CD14-positive monocyte (primary cell): Measurements from ENCODE around the gene CRIP2. TPM values are rescaled to one million over a fixed set of nuclear protein-coding genes. Genes with fewer than 3 reads are reported as not detected.

Experiments
- DNase-seq, 3 donors: peaks; one replicate each; pipeline ENCODE4 v3.0.0-alpha.2; 2011 to 2022
- H2AFZ ChIP-seq: 2 replicates; pipeline ENCODE4 v1.6.0; 2012; ENCODE audit warnings: mild to moderate bottlenecking, low read depth, low read length, inconsistent platforms; ENCODE audit not compliant: insufficient read depth, poor library complexity, severe bottlenecking
- H3K27ac ChIP-seq, 2 donors: 1 replicate in 1 of 2; 2 replicates in 1 of 2; pipeline ENCODE4 v1.5.1; 2012 to 2013; ENCODE audit warnings: low read length in 2 of 2, control low read depth in 1 of 2, inconsistent platforms in 1 of 2, low read depth in 1 of 2, mild to moderate bottlenecking in 1 of 2
- H3K27me3 ChIP-seq, 2 donors: one replicate each; pipeline versions ENCODE4 v1.6.0 to v1.6.1; 2011 to 2013; ENCODE audit warnings: low read length in 2 of 2; ENCODE audit not compliant: control insufficient read depth in 2 of 2, insufficient read depth in 2 of 2
- H3K36me3 ChIP-seq, 2 donors: replicated peaks in 1 of 2; 1 replicate in 1 of 2; 2 replicates in 1 of 2; pipeline versions ENCODE4 v1.5.1 to v1.6.1; 2012 to 2013; ENCODE audit warnings: low read length in 2 of 2, control low read depth in 1 of 2, inconsistent platforms in 1 of 2, mild to moderate bottlenecking in 1 of 2; ENCODE audit not compliant: insufficient read depth in 2 of 2, control insufficient read depth in 1 of 2
- H3K4me1 ChIP-seq, 2 donors: 1 replicate in 1 of 2; 2 replicates in 1 of 2; pipeline versions ENCODE4 v1.5.1 to v1.6.1; 2012 to 2013; ENCODE audit warnings: low read length in 2 of 2, control low read depth in 1 of 2, inconsistent platforms in 1 of 2, mild to moderate bottlenecking in 1 of 2, moderate library complexity in 1 of 2; ENCODE audit not compliant: insufficient read depth in 2 of 2, control insufficient read depth in 1 of 2
- H3K4me2 ChIP-seq: replicated peaks from 2 replicates; pipeline ENCODE3; 2012; ENCODE audit warnings: low read length, moderate library complexity, mild to moderate bottlenecking; ENCODE audit not compliant: poor library complexity, severe bottlenecking; ENCODE audit errors: extremely low read depth
- H3K4me3 ChIP-seq, 3 experiments: fragments of 200-600 bp in 1 of 3; sonication (generic) in 1 of 3; replicated peaks in 1 of 3; 1 replicate in 2 of 3; 2 replicates in 1 of 3; pipeline ENCODE4 v1.5.1; 2011 to 2013; ENCODE audit warnings: low read length in 3 of 3, mild to moderate bottlenecking in 3 of 3, control low read depth in 2 of 3, low read depth in 2 of 3, inconsistent platforms in 1 of 3, moderate library complexity in 1 of 3
- H3K79me2 ChIP-seq: 2 replicates; pipeline ENCODE4 v1.6.0; 2012; ENCODE audit warnings: mild to moderate bottlenecking, control low read depth, inconsistent platforms, low read length, moderate library complexity; ENCODE audit not compliant: insufficient read depth
- H3K9ac ChIP-seq: 2 replicates; pipeline ENCODE4 v1.6.0; 2017; ENCODE audit warnings: low read length, mild to moderate bottlenecking; ENCODE audit not compliant: insufficient read depth, poor library complexity, severe bottlenecking
- H3K9me3 ChIP-seq, 2 donors: replicated peaks in 1 of 2; 1 replicate in 1 of 2; 2 replicates in 1 of 2; pipeline versions ENCODE4 v1.5.1 to v1.6.1; 2012 to 2013; ENCODE audit warnings: low read length in 2 of 2, control low read depth in 1 of 2; ENCODE audit not compliant: control insufficient read depth in 1 of 2, insufficient read depth in 1 of 2
- H4K20me1 ChIP-seq: 2 replicates; pipeline ENCODE4 v1.6.0; 2012; ENCODE audit warnings: mild to moderate bottlenecking, low read length, control low read depth, moderate library complexity; ENCODE audit not compliant: insufficient read depth
- H3K27ac Mint-ChIP-seq, 7 donors: one replicate each; pipeline ENCODE4 v1.8.0; 2020; ENCODE audit warnings: mild to moderate bottlenecking in 7 of 7, mixed read lengths in 7 of 7, moderate library complexity in 6 of 7, inconsistent platforms in 2 of 7
- H3K27me3 Mint-ChIP-seq, 3 donors: one replicate each; pipeline ENCODE4 v1.8.0; 2021 to 2022; ENCODE audit warnings: low read depth in 3 of 3, mild to moderate bottlenecking in 3 of 3, mixed read lengths in 3 of 3, moderate library complexity in 3 of 3, inconsistent platforms in 1 of 3
- H3K36me3 Mint-ChIP-seq, 2 donors: one replicate each; pipeline ENCODE4 v1.8.0; 2020; ENCODE audit warnings: mixed read lengths in 2 of 2, inconsistent platforms in 1 of 2, mild to moderate bottlenecking in 1 of 2
- H3K4me1 Mint-ChIP-seq: one replicate; pipeline ENCODE4 v1.8.0; 2020; ENCODE audit warnings: mild to moderate bottlenecking, mixed read lengths
- H3K4me3 Mint-ChIP-seq, 2 donors: one replicate each; pipeline ENCODE4 v1.8.0; 2020; ENCODE audit warnings: mild to moderate bottlenecking in 2 of 2, mixed read lengths in 2 of 2, moderate library complexity in 1 of 2
- H3K9me3 Mint-ChIP-seq, 7 donors: one replicate each; pipeline ENCODE4 v1.8.0; 2020 to 2022; ENCODE audit warnings: mixed read lengths in 7 of 7, mild to moderate bottlenecking in 6 of 7, moderate library complexity in 6 of 7, inconsistent platforms in 2 of 7
- CTCF ChIP-seq: fragments of 200-600 bp; IDR thresholded peaks from one replicate; pipeline ENCODE4 v1.8.0; 2022; ENCODE audit warnings: antibody characterized with exemption, mild to moderate bottlenecking
- WGBS: methylation state at CpG from one replicate; pipeline ENCODE4 v1.1.5; 2013; ENCODE audit warnings: missing lambda C conversion rate; ENCODE audit not compliant: insufficient coverage; 5-methylcytosine and 5-hydroxymethylcytosine counted together
- intact Hi-C, 2 donors: fragments of 100-400 bp; cut with micrococcal nuclease; formaldehyde crosslinking; loops; one replicate each; pipeline versions ENCODE4 v1.15.0 to v1.15.1; 2023
- polyA plus RNA-seq, 3 donors: library from polyadenylated mRNA; depleted of rRNA in 1 of 3; unstranded in 2 of 3; stranded (reverse) in 1 of 3; fragments of 300-500 nt in 2 of 3; fragments of >200 nt in 1 of 3; fragmentation: Illumina TruSeq in 2 of 3; gene quantifications; 1 replicate in 2 of 3; 2 replicates in 1 of 3; pipeline ENCODE4 v1.2.3, GENCODE V29; 2012 to 2021

The CRIP2 gene
- polyA plus RNA-seq, 3 donors: 2.1 to 4.0 (median 3.3) TPM

DNA sequence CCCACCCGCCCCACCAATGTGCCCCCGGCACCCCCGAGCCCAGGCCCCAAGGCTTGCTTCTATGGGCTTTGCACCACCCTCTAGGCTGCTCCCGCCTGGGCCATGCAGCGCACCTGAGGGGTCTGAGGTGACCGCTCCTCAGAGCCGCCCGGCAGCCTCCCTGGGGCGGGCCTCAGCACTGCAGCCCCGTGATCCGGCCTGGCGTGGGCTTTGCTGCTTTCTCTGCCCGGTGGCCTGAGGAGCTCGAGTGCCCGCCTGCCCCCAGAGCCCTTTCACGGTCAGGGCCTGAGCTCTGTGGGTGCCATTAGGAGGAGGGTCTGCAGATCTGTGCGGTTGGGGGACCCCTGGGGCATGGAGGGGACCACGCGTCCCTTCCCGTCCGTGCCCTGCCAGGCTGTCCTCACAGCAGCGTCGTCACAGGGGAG is 48.8 kb upstream of the CRIP2 start:
- no peak overlapping the region for H3K4me2 ChIP-seq
- peaks cover 75% of the 10 kb centered on the region for H3K79me2 ChIP-seq
- no peak for TF ChIP-seq CTCF
- peaks cover 14 to 20% of the 10 kb centered on the region in 2 donors for H3K4me1 ChIP-seq
- intact Hi-C loops: no loop called here
- peaks cover 74% of the 10 kb centered on the region for H4K20me1 ChIP-seq
- H3K27me3 ChIP-seq: no peaks in the 10 kb centered on the region
- peaks cover 0 to 4% (median 2%) of the 10 kb centered on the region in 7 donors for H3K9me3 Mint-ChIP-seq
- H3K4me1 Mint-ChIP-seq: peaks cover 21% of the 10 kb centered on the region
- H3K9ac ChIP-seq: no peak overlapping the region
- H3K9me3 ChIP-seq: peaks cover 0 to 5% of the 10 kb centered on the region in 2 donors
- H3K36me3 Mint-ChIP-seq: peaks cover 21 to 59% of the 10 kb centered on the region in 2 donors
- peaks cover 8 to 30% of the 10 kb centered on the region in 2 donors for H3K36me3 ChIP-seq
- no peak overlapping the region for H2AFZ ChIP-seq
- peaks cover 0 to 4% (median 0%) of the 10 kb centered on the region in 3 donors for H3K27me3 Mint-ChIP-seq
- no peak for DNase-seq
- H3K27ac Mint-ChIP-seq: no peak overlapping the region
- no peak overlapping the region for H3K27ac ChIP-seq
- H3K4me3 ChIP-seq: no peak overlapping the region
- no peak overlapping the region for H3K4me3 Mint-ChIP-seq
- 99% methylated on average over 14 of the region's 23 CpGs for WGBS

DNA sequence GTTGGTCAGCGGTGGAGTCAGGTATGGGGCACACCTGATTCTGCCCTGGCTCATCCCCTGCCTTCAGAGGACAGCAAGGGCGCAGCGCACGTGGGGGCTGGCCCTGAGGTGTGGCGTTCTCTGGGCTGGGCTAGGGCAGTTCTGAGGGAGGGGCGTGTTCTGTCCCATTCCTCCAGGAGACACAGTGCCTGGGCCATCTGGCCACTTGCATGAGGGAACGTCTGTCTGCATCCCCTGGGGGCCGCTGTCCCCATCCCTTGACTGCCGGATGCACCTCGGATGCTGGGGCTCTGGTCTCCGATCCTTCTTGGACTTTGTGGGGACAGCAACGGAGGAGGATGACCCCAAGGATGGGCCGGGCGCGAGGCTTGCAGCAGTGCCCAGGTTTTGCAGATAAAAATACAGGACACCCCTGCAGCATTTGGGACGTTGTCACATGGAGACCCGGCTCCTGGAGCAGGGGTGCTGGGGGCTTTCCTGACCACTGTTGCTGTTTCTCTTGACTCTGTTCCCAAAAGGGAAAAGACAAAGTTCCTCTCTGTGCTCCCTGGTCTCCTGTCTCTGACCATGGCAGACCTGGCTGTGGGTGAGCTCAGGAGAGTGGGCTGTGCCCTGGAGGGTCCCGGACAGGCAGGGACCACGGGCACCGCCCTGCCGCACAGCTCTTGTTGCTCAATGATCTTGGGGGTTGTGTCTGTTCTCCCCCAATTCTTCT is 48.0 kb upstream of the CRIP2 start:
- H3K27ac Mint-ChIP-seq: peak overlapping the region in 1 of 7 donors; percentile 74
- no peak for TF ChIP-seq CTCF
- intact Hi-C loops: no loop called here
- Histone ChIP-seq H4K20me1 (peaks cover 75% of the 10 kb centered on the region), H3K36me3 (peaks cover 8 to 30% of the 10 kb centered on the region in 2 donors), H3K9me3 (peaks cover 0 to 5% of the 10 kb centered on the region in 2 donors), H2AFZ (no peak overlapping the region), H3K9ac (no peak overlapping the region), H3K79me2 (peaks cover 71% of the 10 kb centered on the region), H3K4me1 (peaks cover 7 to 12% of the 10 kb centered on the region in 2 donors), H3K4me2 (no peak overlapping the region), H3K27me3 (no peaks in the 10 kb centered on the region), H3K4me3 (no peak overlapping the region), H3K27ac (no peak overlapping the region)
- peaks cover 0 to 4% (median 2%) of the 10 kb centered on the region in 7 donors for H3K9me3 Mint-ChIP-seq
- peaks cover 0 to 4% (median 0%) of the 10 kb centered on the region in 3 donors for H3K27me3 Mint-ChIP-seq
- 98% methylated on average over 17 of the region's 21 CpGs for WGBS
- peaks cover 13% of the 10 kb centered on the region for H3K4me1 Mint-ChIP-seq
- no peak for DNase-seq
- peaks cover 21 to 64% of the 10 kb centered on the region in 2 donors for H3K36me3 Mint-ChIP-seq
- H3K4me3 Mint-ChIP-seq: no peak overlapping the region
